Erythroblast (primary cell): ENCODE data around the gene TNNI3K.

Source experiments
- DNase-seq, 2 experiments: peaks; one replicate each; lab custom pipeline; 2025; lab: John Stamatoyannopoulos, UW
- GATA1 ChIP-seq: IDR thresholded peaks from 2 replicates; pipeline ENCODE4 v1.6.1; 2011; ENCODE audit warnings: low read depth, mild to moderate bottlenecking, control low read depth, low read length, moderate library complexity
- POLR2A ChIP-seq: IDR thresholded peaks from 2 replicates; pipeline ENCODE4 v1.6.1; 2011; ENCODE audit warnings: mild to moderate bottlenecking, low read length

The TNNI3K gene

DNA sequence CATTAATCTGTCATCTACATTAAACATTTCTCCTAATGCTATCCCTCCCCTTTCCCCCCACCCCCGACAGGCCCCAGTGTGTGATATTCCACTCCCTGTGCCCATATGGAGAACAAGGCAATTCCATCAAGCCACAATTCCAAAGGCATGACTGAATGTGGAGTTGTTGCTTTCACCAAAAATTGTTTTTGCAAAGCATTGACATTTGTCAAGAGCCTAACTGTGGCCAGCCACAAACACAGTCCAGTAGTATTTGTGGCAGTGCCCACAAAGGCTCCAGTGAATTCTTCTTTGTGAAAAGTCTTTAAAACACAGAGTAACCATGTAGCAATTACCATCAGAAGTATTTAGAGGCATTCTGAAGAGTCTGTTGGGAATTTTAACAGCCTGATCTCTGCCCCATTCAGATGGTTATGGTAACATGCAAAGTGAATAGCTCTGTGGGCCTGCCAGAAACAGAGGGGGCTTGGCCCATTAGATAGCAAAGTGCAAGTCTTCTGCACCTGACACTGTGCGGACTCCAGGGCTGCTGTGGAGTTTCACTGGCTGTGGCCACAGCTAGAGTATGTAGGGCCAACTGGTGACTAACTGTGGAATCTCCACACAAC lies 288.8 kb downstream of the TNNI3K start:
- no peak for DNase-seq
- no peak for TF ChIP-seq GATA1
- no peak for TF ChIP-seq POLR2A

- TF ChIP-seq GATA1: no peak
- TF ChIP-seq POLR2A: no peak
- DNase-seq: no peak
Measured at GRCh38 chr1:74526708-74527107, 291.5 kb downstream of the TNNI3K start.

DNA sequence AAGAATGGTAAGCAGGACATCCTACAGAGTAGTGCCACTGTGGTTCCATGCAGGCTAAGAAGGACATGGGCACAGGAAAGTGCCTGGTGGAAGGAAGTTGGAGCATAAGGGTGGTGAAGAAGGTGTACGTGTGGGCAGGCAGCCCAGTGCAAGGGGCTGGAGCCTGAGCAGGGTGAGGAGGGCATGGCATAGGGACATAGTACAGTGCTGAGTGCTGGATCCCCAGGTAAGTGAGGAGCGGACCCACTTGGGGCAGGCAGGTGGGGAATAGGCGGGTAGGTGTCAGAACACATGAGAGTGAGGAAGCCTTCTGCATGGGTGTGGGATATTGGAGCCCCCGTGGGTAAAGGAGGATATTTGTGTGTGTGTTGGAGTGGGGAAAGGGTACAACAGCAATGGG lies 292.9 kb downstream of the TNNI3K start:
- no peak for TF ChIP-seq POLR2A
- no peak for TF ChIP-seq GATA1
- no peak for DNase-seq

DNA sequence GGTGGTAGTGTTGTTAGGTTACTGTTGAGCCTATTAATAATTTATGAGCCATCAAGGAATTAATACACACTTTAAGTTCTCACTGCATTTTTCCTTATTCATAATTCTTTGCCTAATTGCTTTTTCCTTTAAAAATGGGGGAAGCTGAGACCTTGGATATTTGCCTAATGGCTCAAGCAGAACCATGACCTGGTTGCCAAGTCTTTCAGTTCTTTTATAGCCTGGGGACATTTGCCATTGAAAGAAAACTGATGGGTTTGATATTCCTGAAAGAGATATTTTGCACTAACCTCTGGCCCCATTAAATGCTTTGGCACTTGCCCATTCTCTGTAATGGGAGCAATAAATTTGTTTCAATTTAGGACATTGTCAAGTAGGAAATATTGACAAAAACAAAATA lies 295.7 kb downstream of the TNNI3K start:
- TF ChIP-seq GATA1 (no peak), POLR2A (no peak)
- no peak for DNase-seq

DNA sequence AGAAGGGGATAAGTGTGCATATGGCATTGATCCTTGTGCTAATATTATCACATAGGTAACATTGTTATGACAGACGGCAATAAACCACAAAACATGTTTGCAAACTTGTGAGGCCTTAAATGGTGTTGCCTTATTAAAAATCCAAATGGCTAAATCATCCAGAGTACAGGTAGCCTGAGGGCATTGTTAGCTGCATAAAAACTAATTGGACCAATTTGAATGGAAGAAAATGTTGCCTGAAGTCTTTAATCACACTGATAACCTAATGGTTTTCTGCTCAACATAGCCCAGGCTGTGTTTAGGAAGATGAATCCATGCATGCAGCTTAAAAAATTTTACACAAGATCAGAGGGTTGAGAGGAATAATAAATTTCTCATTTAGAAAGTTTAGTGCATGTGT lies 296.6 kb downstream of the TNNI3K start:
- no peak for DNase-seq
- TF ChIP-seq GATA1 (no peak), POLR2A (no peak)

GRCh38 chr1:74534241-74534640 lies 299.1 kb downstream of the TNNI3K start:
- DNase-seq: no peak
- TF ChIP-seq GATA1 (no peak), POLR2A (no peak)

GRCh38 chr1:74545821-74546220 lies 310.6 kb downstream of the TNNI3K start:
- TF ChIP-seq GATA1 (no peak), POLR2A (no peak)

DNA sequence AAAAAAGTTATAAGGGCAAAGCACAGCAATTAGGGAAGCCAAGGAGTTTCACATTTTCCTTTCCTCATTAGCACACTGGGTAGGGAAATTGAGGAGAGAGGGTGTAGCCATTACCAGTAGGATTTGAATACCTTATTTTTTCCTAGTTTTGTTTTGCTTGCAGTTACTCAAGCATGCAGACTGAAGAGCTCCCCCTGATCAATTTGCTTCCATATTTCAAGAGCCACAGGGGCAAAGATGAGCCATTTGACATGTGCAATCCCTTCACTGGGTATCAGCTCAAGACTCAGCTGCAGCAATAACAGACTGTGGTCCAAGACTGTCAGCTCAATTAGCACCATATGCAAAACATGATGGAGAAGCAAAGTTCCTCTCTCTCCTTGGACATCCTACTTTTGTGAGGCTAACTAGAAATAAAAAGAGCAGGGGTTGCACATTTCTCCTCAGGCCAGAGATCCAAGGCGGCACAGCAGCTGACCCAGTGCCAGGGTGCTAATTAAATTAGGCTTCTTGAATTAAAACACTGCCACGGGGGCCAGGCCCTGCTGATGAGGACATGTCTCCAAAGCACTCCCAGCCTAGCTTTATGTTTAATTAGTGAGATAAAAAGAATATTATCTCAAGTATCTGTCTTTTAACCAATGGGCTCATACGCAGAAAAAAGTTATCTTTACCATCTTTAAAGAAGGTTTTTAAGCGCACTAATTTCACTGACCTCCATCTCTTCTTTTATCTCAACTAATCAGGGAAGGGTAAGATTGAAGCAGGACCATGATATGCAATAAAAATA lies 314.0 kb downstream of the TNNI3K start:
- DNase-seq: no peak
- TF ChIP-seq GATA1 (no peak), POLR2A (no peak)

More at GRCh38 chr1:74545821-74546220, 310.6 kb downstream of the TNNI3K start:
- DNase-seq: no peak

DNA sequence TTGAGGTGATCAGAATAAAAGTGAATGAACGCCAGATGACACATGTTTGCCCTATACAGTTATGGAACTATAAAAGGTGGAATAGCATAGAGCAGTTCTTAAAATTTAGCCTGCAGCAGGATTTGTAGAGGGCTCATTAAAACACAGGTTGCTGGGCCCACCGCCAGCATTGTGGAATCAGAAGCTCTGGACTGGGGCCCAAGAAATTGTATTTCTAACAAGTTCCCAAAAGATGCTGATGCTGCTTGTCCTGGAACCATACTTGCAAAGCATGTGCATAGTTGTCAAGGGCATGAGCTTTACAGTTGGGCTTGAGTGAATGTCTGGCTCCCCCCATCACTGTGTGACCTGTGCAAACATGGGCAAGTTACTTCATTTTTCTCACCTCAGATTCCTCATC lies 314.7 kb downstream of the TNNI3K start:
- no peak for DNase-seq
- TF ChIP-seq POLR2A: no peak
- TF ChIP-seq GATA1: no peak

GRCh38 chr1:74570797-74571492 lies 335.8 kb downstream of the TNNI3K start:
- no peak for TF ChIP-seq POLR2A
- no peak for DNase-seq

GRCh38 chr1:74571493-74571800 lies 336.3 kb downstream of the TNNI3K start:
- no peak for TF ChIP-seq POLR2A
- no peak for TF ChIP-seq GATA1

DNA sequence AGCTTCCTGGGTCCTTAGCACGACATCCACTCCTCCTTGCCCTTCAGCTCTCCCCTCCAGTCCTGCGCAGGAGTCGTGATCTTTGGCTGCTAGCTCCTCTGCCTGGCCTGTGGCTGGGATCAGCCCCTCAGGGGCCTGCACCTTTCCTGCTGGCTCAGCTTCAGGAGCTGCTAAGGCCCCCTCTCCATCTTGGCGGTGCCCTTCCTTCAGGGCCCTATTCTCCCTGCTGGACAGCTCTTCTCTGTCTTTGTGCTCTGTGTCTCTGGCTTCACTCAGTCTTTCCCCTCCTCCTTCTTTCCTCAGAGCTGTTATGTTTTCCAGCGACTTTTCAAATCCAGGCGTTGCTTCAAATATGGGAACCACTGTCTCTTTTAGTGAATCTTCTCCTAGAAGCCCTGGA lies 336.7 kb downstream of the TNNI3K start:
- TF ChIP-seq GATA1 (no peak), POLR2A (no peak)

More at GRCh38 chr1:74571493-74571800, 336.3 kb downstream of the TNNI3K start:
- no peak for DNase-seq

GRCh38 chr1:74578101-74578500 lies 342.9 kb downstream of the TNNI3K start:
- no peak for TF ChIP-seq GATA1
- no peak for TF ChIP-seq POLR2A
- no peak for DNase-seq

More for the DNA sequence above, 336.7 kb downstream of the TNNI3K start:
- DNase-seq: no peak

- no peak for DNase-seq
- TF ChIP-seq GATA1 (no peak), POLR2A (no peak)
Measured at GRCh38 chr1:74579425-74579824, 344.2 kb downstream of the TNNI3K start.
